OCI-LY3 (cell line): ENCODE data around the gene FLACC1.

ENCODE experiments used
- H2AFZ ChIP-seq: fragments of 200-600, 300-600 bp; shearing (Covaris generic); 2 replicates; pipeline ENCODE4 v1.6.0; 2014; ENCODE audit warnings: antibody characterized with exemption, low read depth, low read length
- H3K27ac ChIP-seq: fragments of 200-600, 300-600 bp; sonication (generic); 2 replicates; pipeline ENCODE4 v1.5.1; 2014; ENCODE audit warnings: mild to moderate bottlenecking, low read length, moderate library complexity, mixed read lengths
- H3K27me3 ChIP-seq: fragments of 200-600, 300-600 bp; sonication (generic); 2 replicates; pipeline ENCODE4 v1.6.1; 2014; ENCODE audit warnings: low read depth, low read length, mixed read lengths
- H3K36me3 ChIP-seq: fragments of 200-600, 300-600 bp; sonication (generic); replicated peaks from 2 replicates; pipeline ENCODE3; 2014; ENCODE audit warnings: low read depth, low read length, mixed read lengths
- H3K4me1 ChIP-seq: fragments of 300-600, 200-600 bp; sonication (generic); 2 replicates; pipeline ENCODE4 v1.6.1; 2014; ENCODE audit warnings: low read length, mixed read lengths
- H3K4me2 ChIP-seq: fragments of 200-600, 300-600 bp; sonication (generic); 2 replicates; pipeline ENCODE4 v1.6.1; 2014; ENCODE audit warnings: low read length, mixed read lengths
- H3K4me3 ChIP-seq: fragments of 300-600, 200-600 bp; sonication (generic); 2 replicates; pipeline ENCODE4 v1.5.1; 2014; ENCODE audit warnings: antibody characterized with exemption, mild to moderate bottlenecking, low read length, moderate library complexity
- H3K79me2 ChIP-seq: fragments of 300-600, 200-600 bp; shearing (Covaris generic); 2 replicates; pipeline ENCODE4 v1.6.1; 2014; ENCODE audit warnings: mild to moderate bottlenecking, low read length, mixed read lengths
- H3K9ac ChIP-seq: fragments of 300-600, 200-600 bp; shearing (Covaris generic); 2 replicates; pipeline ENCODE4 v1.6.0; 2014; ENCODE audit warnings: mild to moderate bottlenecking, low read length, moderate library complexity
- H3K9me3 ChIP-seq: fragments of 200-600, 300-600 bp; shearing (Covaris generic); 2 replicates; pipeline ENCODE4 v1.6.1; 2014; ENCODE audit warnings: low read length, mixed read lengths; ENCODE audit not compliant: insufficient read depth
- H4K20me1 ChIP-seq: fragments of 200-600, 300-600 bp; sonication (generic); 2 replicates; pipeline ENCODE4 v1.6.1; 2016; ENCODE audit warnings: low read length, mixed read lengths; ENCODE audit not compliant: insufficient read depth
- EZH2phosphoT487 ChIP-seq: fragments of 200-600 bp; shearing (Covaris generic); IDR thresholded peaks from 2 replicates; pipeline ENCODE4 v1.6.1; 2018; ENCODE audit warnings: antibody characterized with exemption, mixed run types, low read depth
- TF ChIP-seq, protein P1 (sequence below): fragments of 200-600, 300-600 bp; sonication (generic); IDR thresholded peaks from 2 replicates; pipeline ENCODE4 v1.5.1; 2014; ENCODE audit warnings: antibody characterized with exemption, low read length, low read depth

The FLACC1 gene

DNA sequence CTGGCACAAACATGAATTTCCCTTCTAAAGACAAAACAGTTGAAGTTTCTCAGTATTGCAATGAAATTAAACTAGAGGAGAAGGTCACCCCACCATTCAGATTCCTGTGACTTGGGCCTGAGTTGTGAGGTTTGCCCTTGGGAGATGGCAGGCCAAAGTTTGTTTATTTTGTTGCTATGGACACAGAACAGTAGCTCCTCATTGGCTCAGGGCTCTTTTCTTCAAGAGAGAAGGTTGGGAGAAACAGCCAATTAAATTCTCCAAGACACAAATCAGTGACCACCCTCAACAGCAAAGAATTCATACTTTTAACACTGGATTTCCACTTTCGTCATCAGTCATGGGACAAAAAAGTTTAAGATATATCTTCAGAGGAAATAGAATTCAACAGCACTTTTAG lies at the start of gene FLACC1:
Gene FLACC1, minus strand, starts transcription at position 125 of the 400 bp plus-strand sequence. CDS start 5,941 bp downstream, outside the sequence.
- no peak for TF ChIP-seq EZH2phosphoT487
- TF ChIP-seq, protein P1, sequence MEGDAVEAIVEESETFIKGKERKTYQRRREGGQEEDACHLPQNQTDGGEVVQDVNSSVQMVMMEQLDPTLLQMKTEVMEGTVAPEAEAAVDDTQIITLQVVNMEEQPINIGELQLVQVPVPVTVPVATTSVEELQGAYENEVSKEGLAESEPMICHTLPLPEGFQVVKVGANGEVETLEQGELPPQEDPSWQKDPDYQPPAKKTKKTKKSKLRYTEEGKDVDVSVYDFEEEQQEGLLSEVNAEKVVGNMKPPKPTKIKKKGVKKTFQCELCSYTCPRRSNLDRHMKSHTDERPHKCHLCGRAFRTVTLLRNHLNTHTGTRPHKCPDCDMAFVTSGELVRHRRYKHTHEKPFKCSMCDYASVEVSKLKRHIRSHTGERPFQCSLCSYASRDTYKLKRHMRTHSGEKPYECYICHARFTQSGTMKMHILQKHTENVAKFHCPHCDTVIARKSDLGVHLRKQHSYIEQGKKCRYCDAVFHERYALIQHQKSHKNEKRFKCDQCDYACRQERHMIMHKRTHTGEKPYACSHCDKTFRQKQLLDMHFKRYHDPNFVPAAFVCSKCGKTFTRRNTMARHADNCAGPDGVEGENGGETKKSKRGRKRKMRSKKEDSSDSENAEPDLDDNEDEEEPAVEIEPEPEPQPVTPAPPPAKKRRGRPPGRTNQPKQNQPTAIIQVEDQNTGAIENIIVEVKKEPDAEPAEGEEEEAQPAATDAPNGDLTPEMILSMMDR: no peak
- Histone ChIP-seq H3K9ac (no peak within 1 kb of the TSS), H3K4me2 (no peak within 1 kb of the TSS), H3K79me2 (no peaks in the 10 kb centered on the region), H2AFZ (no peak within 1 kb of the TSS), H3K27ac (no peak within 1 kb of the TSS), H4K20me1 (no peaks in the 10 kb centered on the region), H3K36me3 (no peaks in the 10 kb centered on the region), H3K4me3 (no peak within 1 kb of the TSS), H3K4me1 (peaks cover 5% of the 10 kb centered on the region), H3K9me3 (no peaks in the 10 kb centered on the region), H3K27me3 (no peaks in the 10 kb centered on the region)

- no peak for TF ChIP-seq EZH2phosphoT487
- TF ChIP-seq, protein P1: no peak
- Histone ChIP-seq H3K9ac (no peak overlapping the region), H2AFZ (no peak overlapping the region), H3K79me2 (no peaks in the 10 kb centered on the region), H3K4me1 (no peaks in the 10 kb centered on the region), H3K27me3 (no peaks in the 10 kb centered on the region), H3K36me3 (no peaks in the 10 kb centered on the region), H3K4me3 (no peak overlapping the region), H3K4me2 (no peak overlapping the region), H3K9me3 (no peaks in the 10 kb centered on the region), H4K20me1 (no peaks in the 10 kb centered on the region), H3K27ac (no peak overlapping the region)
Observed at GRCh38 chr2:201406077-201406662, 49.0 kb upstream of the FLACC1 start.

DNA sequence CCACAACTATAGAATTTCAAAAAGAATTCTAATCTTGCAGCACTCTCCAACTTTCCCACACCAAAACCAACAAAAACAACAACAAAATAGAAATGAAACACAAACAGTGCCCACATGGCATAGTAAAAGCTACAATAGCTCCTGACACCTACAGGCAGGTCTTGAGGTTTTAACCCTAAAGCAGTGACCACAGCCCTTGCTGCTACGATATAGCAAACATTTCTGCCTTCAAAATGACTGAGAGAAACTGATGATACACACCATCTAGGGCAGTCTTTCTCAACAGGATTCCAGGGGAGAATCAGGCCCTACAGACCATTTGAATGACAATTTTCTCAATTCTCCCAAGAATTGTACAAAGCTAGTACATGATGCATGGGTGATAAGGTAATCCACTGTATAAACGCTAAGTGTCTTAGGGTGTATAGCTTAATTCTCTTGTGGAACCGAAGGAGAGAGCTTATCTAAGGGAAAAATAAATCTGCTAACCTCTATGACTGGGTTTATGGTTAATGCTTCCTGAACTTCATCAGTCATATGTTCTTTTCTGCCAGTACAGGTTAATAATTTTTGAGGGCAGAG lies 47.6 kb upstream of the FLACC1 start:
- Histone ChIP-seq H3K27ac (no peak overlapping the region), H3K36me3 (no peaks in the 10 kb centered on the region)

GRCh38 chr2:201403880-201404279 lies 46.7 kb upstream of the FLACC1 start:
- Histone ChIP-seq H3K9me3 (no peaks in the 10 kb centered on the region), H2AFZ (no peak overlapping the region), H3K27me3 (no peaks in the 10 kb centered on the region), H3K4me3 (no peak overlapping the region), H3K4me2 (no peak overlapping the region), H3K9ac (no peak overlapping the region), H4K20me1 (no peaks in the 10 kb centered on the region), H3K36me3 (no peaks in the 10 kb centered on the region), H3K4me1 (no peaks in the 10 kb centered on the region), H3K27ac (no peak overlapping the region), H3K79me2 (no peaks in the 10 kb centered on the region)
- no peak for TF ChIP-seq EZH2phosphoT487
- TF ChIP-seq, protein P1: no peak

More for the DNA sequence above, 47.6 kb upstream of the FLACC1 start:
- no peak for TF ChIP-seq EZH2phosphoT487
- TF ChIP-seq, protein P1: no peak
- Histone ChIP-seq H4K20me1 (no peaks in the 10 kb centered on the region), H2AFZ (no peak overlapping the region), H3K9ac (no peak overlapping the region), H3K4me2 (no peak overlapping the region), H3K9me3 (no peaks in the 10 kb centered on the region), H3K27me3 (no peaks in the 10 kb centered on the region), H3K79me2 (no peaks in the 10 kb centered on the region), H3K4me3 (no peak overlapping the region), H3K4me1 (no peaks in the 10 kb centered on the region)
